K562 (cell line): ENCODE measurements around the gene PTPRE. TPM values are rescaled to one million over a fixed set of nuclear protein-coding genes. Genes with fewer than 3 reads are reported as not detected.

Source experiments
- ATAC-seq: fragments of 200-7000 bp; cut with Tn5 transposase; 3 replicates; pipeline ENCODE4 v1.9.1; 2020; ENCODE audit warnings: moderate library complexity
- BruUV-seq: library from RNA; stranded (reverse); fragments of 400-500 nt; replicated peaks from 2 replicates; lab custom pipeline; 2021; lab: Mats Ljungman, UMichigan
- CTCF ChIA-PET: fragments of 300-600 bp; formaldehyde crosslinking; extraction: SDS; loops from one replicate; lab custom pipeline; 2021; ENCODE audit warnings: low intra/inter-chr PET ratio; lab: Yijun Ruan, JAX
- POLR2A ChIA-PET: fragments of 300-600, 350-650 bp; sonication (Branson Sonifier 250); formaldehyde crosslinking; extraction: SDS; loops from one replicate; lab custom pipeline; 2021; ENCODE audit warnings: antibody characterized with exemption, inconsistent platforms; lab: Yijun Ruan, JAX
- DNase-seq, 4 experiments: peaks; one replicate each; pipeline versions ENCODE4 v3.0.0 to v3.0.0-alpha.2; 2011 to 2018; ENCODE audit warnings: low spot score in 3 of 4, mixed read lengths in 3 of 4; ENCODE audit errors: extremely low read depth in 1 of 4
- FAIRE-seq: peaks from 2 replicates; lab custom pipeline; 2011; peaks lifted over from hg19 to GRCh38; lab: Jason Lieb, UNC
- H2AFZ ChIP-seq: 2 replicates; pipeline ENCODE4 v1.6.0; 2011; ENCODE audit warnings: low read depth, low read length, control low read depth, inconsistent platforms
- H3K27ac ChIP-seq: fragments of 200-600 bp; 3 replicates; pipeline ENCODE4 v1.8.0; 2011; ENCODE audit warnings: low read depth, mild to moderate bottlenecking, control low read depth, inconsistent platforms, low read length, moderate library complexity, mixed read lengths; ENCODE audit errors: extremely low read depth
- H3K27me3 ChIP-seq, 2 experiments: fragments of 300-600 bp in 1 of 2; 2 replicates in 1 of 2; 3 replicates in 1 of 2; pipeline versions ENCODE4 v1.6.0 to v1.8.0; 2011; ENCODE audit warnings: inconsistent platforms in 2 of 2, low read length in 2 of 2, mild to moderate bottlenecking in 1 of 2, mixed read lengths in 1 of 2, moderate library complexity in 1 of 2; ENCODE audit not compliant: control insufficient read depth in 2 of 2, insufficient read depth in 2 of 2
- H3K36me3 ChIP-seq: fragments of 300-600 bp; 3 replicates; pipeline ENCODE4 v1.8.0; 2011; ENCODE audit warnings: mild to moderate bottlenecking, low read length, inconsistent platforms; ENCODE audit not compliant: control insufficient read depth, insufficient read depth
- H3K4me1 ChIP-seq, 2 experiments: fragments of 200-600 bp in 1 of 2; replicated peaks in 1 of 2; 2 replicates in 1 of 2; 3 replicates in 1 of 2; pipeline versions ENCODE4 v1.5.1 to v1.8.0; 2011; ENCODE audit warnings: inconsistent platforms in 2 of 2, low read length in 2 of 2, mild to moderate bottlenecking in 1 of 2, mixed read lengths in 1 of 2, moderate library complexity in 1 of 2; ENCODE audit not compliant: control insufficient read depth in 2 of 2, insufficient read depth in 2 of 2
- H3K4me2 ChIP-seq: 2 replicates; pipeline ENCODE4 v1.6.1; 2011; ENCODE audit warnings: low read length, control low read depth, inconsistent platforms, mixed read lengths; ENCODE audit not compliant: insufficient read depth
- H3K4me3 ChIP-seq: fragments of 200-600 bp; sonication (generic), shearing (Covaris generic); 2 replicates; pipeline ENCODE4 v1.5.1; 2016; ENCODE audit warnings: control low read depth, inconsistent platforms
- H3K79me2 ChIP-seq: fragments of 200-600 bp; 3 replicates; pipeline ENCODE4 v1.8.0; 2011; ENCODE audit warnings: low read length, inconsistent platforms; ENCODE audit not compliant: control insufficient read depth, insufficient read depth
- H3K9ac ChIP-seq, 2 experiments: 2 replicates each; pipeline versions ENCODE4 v1.6.0 to v1.6.1; 2011; ENCODE audit warnings: low read depth in 2 of 2, low read length in 2 of 2, control low read depth in 1 of 2, inconsistent platforms in 1 of 2, mild to moderate bottlenecking in 1 of 2, mixed read lengths in 1 of 2; ENCODE audit not compliant: insufficient read depth in 1 of 2
- H3K9me1 ChIP-seq: one replicate; pipeline ENCODE4 v1.6.0; 2011; ENCODE audit warnings: inconsistent platforms, mild to moderate bottlenecking, low read length, moderate library complexity; ENCODE audit not compliant: control insufficient read depth, insufficient read depth
- H3K9me3 ChIP-seq: replicated peaks from 2 replicates; pipeline ENCODE4 v1.5.1; 2011; ENCODE audit warnings: low read depth, low read length, inconsistent platforms; ENCODE audit not compliant: control insufficient read depth, insufficient read depth
- H4K20me1 ChIP-seq: replicated peaks from 2 replicates; pipeline ENCODE4 v1.6.1; 2011; ENCODE audit warnings: low read length, inconsistent platforms, mixed read lengths; ENCODE audit not compliant: control insufficient read depth, insufficient read depth
- BCLAF1 ChIP-seq, 2 experiments: fragments of 450-650 bp in 1 of 2; IDR thresholded peaks; 2 replicates each; pipeline ENCODE4 v1.6.1; 2011 to 2017; ENCODE audit warnings: low read depth in 2 of 2, antibody characterized with exemption in 1 of 2, borderline replicate concordance in 1 of 2, low read length in 1 of 2, mild to moderate bottlenecking in 1 of 2, mixed read lengths in 1 of 2; ENCODE audit not compliant: control insufficient read depth in 1 of 2
- HDAC1 ChIP-seq, 2 experiments: fragments of 450-650 bp; IDR thresholded peaks; 2 replicates each; pipeline ENCODE4 v1.6.1; 2016 to 2017; ENCODE audit warnings: inconsistent platforms in 1 of 2, mild to moderate bottlenecking in 1 of 2, moderate library complexity in 1 of 2
- KAT8 ChIP-seq: fragments of 450-650 bp; IDR thresholded peaks from 2 replicates; pipeline ENCODE4 v1.6.1; 2016; ENCODE audit warnings: low read depth, mild to moderate bottlenecking
- KLF16 ChIP-seq: IDR thresholded peaks from 2 replicates; pipeline ENCODE4 v1.6.1; 2016; ENCODE audit warnings: antibody characterized with exemption
- NRF1 ChIP-seq, 2 experiments: fragments of 450-650 bp; IDR thresholded peaks in 1 of 2; conservative IDR thresholded peaks in 1 of 2; 2 replicates each; pipeline ENCODE4 v1.6.1; 2014; ENCODE audit warnings: mild to moderate bottlenecking in 2 of 2
- RAD21 ChIP-seq, 2 experiments: fragments of 250-450 bp in 1 of 2; fragments of 450-650 bp in 1 of 2; sonication (Bioruptor Pico) in 1 of 2; formaldehyde crosslinking in 1 of 2; IDR thresholded peaks in 1 of 2; conservative IDR thresholded peaks in 1 of 2; 2 replicates each; pipeline versions ENCODE4 v1.4.0 to v1.8.0; 2020 to 2022; ENCODE audit warnings: mild to moderate bottlenecking in 2 of 2, moderate library complexity in 1 of 2
- SMC3 ChIP-seq: conservative IDR thresholded peaks from 2 replicates; pipeline ENCODE4 v1.6.1; 2011; ENCODE audit warnings: low read depth, low read length, improper control_type of control experiment; ENCODE audit not compliant: insufficient read depth
- TFE3 ChIP-seq: fragments of 450-650 bp; formaldehyde crosslinking; IDR thresholded peaks from 2 replicates; pipeline ENCODE4 v1.4.0; 2020; ENCODE audit warnings: mild to moderate bottlenecking, mixed read lengths
- TSC22D4 ChIP-seq: fragments of 450-650 bp; IDR thresholded peaks from 2 replicates; pipeline ENCODE4 v1.6.1; 2016; ENCODE audit warnings: missing genetic modification characterization, missing biosample characterization, control low read depth
- TSHZ1 ChIP-seq: fragments of 250-450 bp; sonication (Bioruptor Pico); IDR thresholded peaks from 2 replicates; pipeline ENCODE4 v1.4.0; 2020; ENCODE audit warnings: mild to moderate bottlenecking, moderate library complexity
- WGBS: fragments of 100-300 bp; shearing (Covaris generic); methylation state at CpG from one replicate; pipeline ENCODE4 v1.1.6; 2016; ENCODE audit warnings: low coverage, mixed read lengths; ENCODE audit not compliant: insufficient coverage; ENCODE audit errors: missing lambda C conversion rate; 5-methylcytosine and 5-hydroxymethylcytosine counted together
- in situ Hi-C: fragments of 300-500 bp; cut with MboI; formaldehyde crosslinking; loops from 4 replicates; pipeline ENCODE4 v1.15.0; 2018; ENCODE audit warnings: inconsistent platforms, mixed read lengths
- intact Hi-C: fragments of 100-400 bp; cut with micrococcal nuclease; formaldehyde crosslinking; loops from 2 replicates; pipeline ENCODE4 v1.14.2; 2022
- polyA plus RNA-seq, 8 experiments: library from polyadenylated mRNA; depleted of rRNA in 4 of 8; stranded (reverse) in 5 of 8; unstranded in 3 of 8; fragments of >200 nt; fragmentation: Nextera tagmentation in 2 of 8; fragmentation: Illumina TruSeq in 1 of 8; extraction: Ambion mirVana in 2 of 8; extraction: Trizol in 1 of 8; gene quantifications; 2 replicates each; pipeline versions ENCODE4 v1.2.1 to v1.2.3, GENCODE V29; 2011 to 2014; ENCODE audit warnings: inconsistent platforms in 1 of 8, missing spikeins in 1 of 8
- total RNA-seq, 7 experiments: library from RNA; depleted of rRNA in 6 of 7; stranded (reverse); fragments of >200 nt in 6 of 7; fragmentation: Illumina TruSeq in 2 of 7; extraction: Trizol in 2 of 7; gene quantifications; 2 replicates each; pipeline versions ENCODE4 v1.2.1 to v1.2.3, GENCODE V29; 2011 to 2021; ENCODE audit warnings: low replicate concordance in 1 of 7

PTPRE gene
- total and polyA plus RNA-seq, 9 of the 15 experiments (the other 6 are each of a cell fraction or from before 2014, with no cell fraction given) = 0.01 to 0.13 (median 0.04) TPM; not detected in 4

- peak; percentile 54 to 70 (median 64) for DNase-seq
- intact Hi-C loops (loop anchor here (1.0 to 10.0 kb wide), 2 partner anchors 34 to 55 kb away; no protein-coding TSS in a partner anchor), in situ Hi-C loops (no loop called here)
- peak; percentile 93 for ATAC-seq
- Histone ChIP-seq H3K36me3 (no peaks in the 10 kb centered on the region; the same call in 2 of the 3 replicates), H3K9me1 (no peaks in the 10 kb centered on the region), H3K27ac (no peak overlapping the region), H3K9me3 (no peaks in the 10 kb centered on the region), H3K4me2 (no peak overlapping the region), H3K9ac (no peak overlapping the region), H2AFZ (no peak overlapping the region), H3K27me3 (peaks cover 3 to 30% of the 10 kb centered on the region in 2 experiments; a peak in 4 of 5 replicates), H4K20me1 (no peaks in the 10 kb centered on the region), H3K4me3 (no peak overlapping the region), H3K4me1 (peaks cover 0 to 5% of the 10 kb centered on the region in 2 experiments; a peak in 2 of 5 replicates), H3K79me2 (no peaks in the 10 kb centered on the region)
- CTCF ChIA-PET = interaction anchor here (0.6 to 2.0 kb wide), 3 partner anchors 34 to 733 kb away, joined by 3 to 10 read pairs (median 4); partner anchors contain the start of gene PTPRE
- BruUV-seq = no TSS peak
- POLR2A ChIA-PET = interaction anchor here (0.6 kb wide), 1 partner anchor 19 kb away, joined by 3 read pairs; no protein-coding TSS in a partner anchor
- peak; percentile 83 for FAIRE-seq
- 3% methylated on average over 18 of the region's 28 CpGs for WGBS
- no peak for TF ChIP-seq TFE3 (CRISPR knock-in tag)
- TF ChIP-seq SMC3 = peak; percentile 68
- no peak for TF ChIP-seq KAT8
- no peak for TF ChIP-seq KLF16
- TF ChIP-seq TSHZ1 (CRISPR knock-in tag) = no peak
- peak; percentile 57 to 58 for TF ChIP-seq NRF1 (conservative IDR thresholded peaks at IDR 0.05 in 1 of 2, IDR thresholded peaks at IDR 0.05 in 1 of 2)
- no peak for TF ChIP-seq HDAC1 (IDR thresholded peaks at IDR 0.05)
- peak; percentile 71 to 83 for TF ChIP-seq RAD21 (CRISPR knock-in tag; conservative IDR thresholded peaks at IDR 0.05 in 1 of 2, IDR thresholded peaks at IDR 0.05 in 1 of 2)
- no peak for TF ChIP-seq BCLAF1 (IDR thresholded peaks at IDR 0.05; ENCODE audit: borderline replicate concordance in 1 of 2, control insufficient read depth in 1 of 2, low read depth in 2 of 2, low read length in 1 of 2)
- TF ChIP-seq TSC22D4 (tag) = no peak
These were observed 162.6 kb downstream of the PTPRE start for GRCh38 chr10:128069351-128070051.
